HG03442 (cell line): Measurements from ENCODE around the gene CAPS2.
"Not testable (repeated sequence)": the region's sequence is repeated elsewhere in the genome, so short reads cannot be mapped to it uniquely, and the experiment has no call there.

Experiments
- ATAC-seq: cut with Tn5 transposase; IDR thresholded peaks from one replicate; pipeline ENCODE4 v1.9.1; 2021; ENCODE audit warnings: mild to moderate bottlenecking, moderate library complexity; ENCODE audit not compliant: unreplicated experiment

Gene CAPS2

DNA sequence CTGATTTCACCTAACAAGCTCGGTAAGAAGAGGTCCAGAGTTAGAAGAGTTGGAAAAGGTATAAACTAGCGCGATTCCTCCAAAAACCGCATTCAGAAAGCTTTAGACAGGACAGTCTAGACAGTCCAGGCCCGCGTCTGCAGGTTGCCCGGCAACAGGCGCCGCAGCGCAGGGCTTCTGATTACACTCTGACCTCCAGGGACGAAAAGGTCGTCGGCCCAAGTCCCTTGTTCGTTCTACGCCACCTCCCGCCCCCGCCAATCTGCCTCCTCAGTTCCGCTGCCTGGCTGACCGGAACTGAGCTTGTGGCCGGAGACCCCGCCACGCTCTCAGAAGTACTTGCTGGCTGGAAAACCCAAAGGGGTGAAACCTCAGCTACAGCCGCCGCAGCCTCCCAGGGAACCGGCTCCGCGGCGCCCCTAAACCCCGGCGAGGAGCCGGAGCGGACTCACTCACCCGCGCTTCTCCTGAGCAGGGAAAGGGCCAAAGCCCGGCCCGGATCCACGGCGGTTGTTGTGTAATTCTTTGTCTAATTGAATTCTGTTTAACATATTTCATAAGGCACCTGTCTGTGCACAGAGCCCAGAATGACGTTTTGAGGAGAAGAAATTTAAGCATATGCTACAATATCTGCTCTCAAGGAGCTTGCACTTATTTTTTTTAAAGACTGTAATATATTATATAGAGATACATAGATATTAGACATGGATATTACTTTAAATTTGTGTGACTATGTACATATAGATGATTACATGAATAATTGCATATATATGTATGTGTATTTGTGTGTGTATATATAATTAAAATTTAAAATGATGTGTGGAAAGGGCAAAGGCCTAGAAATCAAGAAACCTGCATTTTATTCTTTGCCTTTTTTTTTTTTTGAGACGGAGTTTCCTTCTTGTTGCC lies at the start of gene CAPS2:
Gene CAPS2, minus strand, starts transcription at position 407 of the 909 bp plus-strand sequence. CDS start 3,826 bp downstream, outside the sequence.
- peak; percentile 83 for ATAC-seq

DNA sequence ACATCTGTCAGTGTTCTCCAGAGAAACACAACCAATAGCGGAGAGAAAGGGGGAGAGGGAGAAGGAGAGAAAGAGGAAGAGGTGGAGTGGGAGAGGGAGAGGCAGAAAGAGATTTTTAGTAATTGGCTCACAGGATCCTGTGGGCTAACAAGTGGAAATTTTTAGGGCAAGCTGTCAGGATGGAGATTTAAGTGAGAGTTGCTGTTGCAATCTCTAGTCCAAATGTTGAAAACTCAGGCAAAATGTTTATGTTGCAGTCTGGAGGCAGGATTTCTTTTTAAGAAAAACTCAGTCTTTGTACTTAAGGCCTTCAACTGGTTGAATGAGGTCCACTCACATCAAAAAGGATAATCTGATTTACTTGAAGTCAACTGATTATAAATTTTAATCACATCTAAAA lies 48.2 kb upstream of the CAPS2 start:
- ATAC-seq, result no peak

DNA sequence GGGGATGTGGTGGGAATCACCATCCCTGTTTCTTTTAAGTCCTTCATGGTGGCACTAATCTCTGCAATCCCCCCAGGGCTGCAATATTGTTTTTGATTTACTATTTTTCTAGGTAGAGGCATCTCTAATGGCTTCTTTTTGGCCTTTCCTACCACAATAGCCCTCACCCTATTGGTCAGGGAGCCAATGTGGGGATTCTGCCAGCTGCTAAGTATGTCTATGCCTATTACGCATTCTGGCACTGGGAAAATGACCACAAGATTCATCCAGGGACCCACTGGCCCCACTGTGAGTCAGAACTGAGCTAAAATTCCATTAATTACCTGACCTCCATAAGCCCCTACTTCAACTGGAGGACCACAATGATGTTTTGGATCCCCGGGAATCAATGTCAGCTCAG lies 44.8 kb upstream of the CAPS2 start:
- ATAC-seq, result no peak

DNA sequence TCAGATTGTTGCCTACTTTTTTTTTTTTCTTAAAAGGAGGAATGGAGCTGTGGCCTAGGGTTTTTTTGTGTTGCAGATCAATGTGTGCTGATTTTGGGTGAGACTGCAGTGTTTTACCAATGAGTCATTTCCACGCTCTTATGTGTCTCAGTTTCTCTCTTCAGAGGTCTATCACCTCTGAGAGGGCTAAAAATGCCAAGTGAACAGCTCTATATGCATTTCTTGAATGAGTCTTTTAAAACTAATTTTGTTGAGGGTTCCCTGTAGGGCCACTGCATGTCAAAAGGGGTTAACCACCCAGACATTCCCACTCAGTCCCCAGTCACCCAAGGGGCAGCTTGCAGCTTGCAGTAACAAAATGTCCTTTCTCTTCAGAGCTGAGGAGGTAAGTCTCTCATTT lies 36.5 kb upstream of the CAPS2 start:
- ATAC-seq, result peak; percentile 80

DNA sequence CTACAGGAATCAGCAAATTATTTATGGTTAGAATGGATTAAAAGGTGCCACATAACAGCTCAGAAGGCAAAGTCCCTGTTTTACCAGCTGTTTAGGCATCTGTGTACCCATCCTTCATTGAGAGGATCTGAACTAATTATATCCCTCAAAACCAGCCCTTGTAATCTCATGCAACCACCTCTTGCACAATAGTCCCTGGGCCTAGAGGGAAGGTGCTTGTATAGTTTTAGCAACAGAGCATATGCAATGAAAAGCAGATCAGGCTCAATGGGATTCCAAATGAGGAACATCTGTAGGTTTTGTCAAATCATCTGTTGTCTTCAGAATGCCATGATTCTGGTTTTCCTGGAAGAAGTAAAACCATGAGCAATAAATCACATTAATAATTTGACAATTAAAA lies 34.8 kb upstream of the CAPS2 start:
- no peak for ATAC-seq

DNA sequence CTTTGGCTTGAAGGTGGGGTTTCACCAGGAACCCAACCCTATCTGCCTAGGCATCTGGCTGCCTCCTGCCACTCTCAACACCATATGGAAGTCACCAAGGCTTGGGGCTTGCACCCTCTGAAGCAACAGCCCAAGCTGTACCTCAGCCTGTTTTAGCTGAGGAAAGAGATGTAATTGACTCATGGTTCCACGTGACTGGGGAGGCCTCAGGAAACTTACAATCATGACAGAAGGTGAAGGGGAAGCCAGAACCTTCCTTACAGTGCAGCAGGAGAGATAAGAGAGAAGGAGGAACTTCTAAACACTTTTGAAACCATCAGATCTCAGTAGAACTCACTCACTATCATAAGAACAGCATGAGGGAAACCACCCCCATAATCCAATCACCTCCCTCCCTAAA lies 31.3 kb upstream of the CAPS2 start:
- ATAC-seq, result no peak

DNA sequence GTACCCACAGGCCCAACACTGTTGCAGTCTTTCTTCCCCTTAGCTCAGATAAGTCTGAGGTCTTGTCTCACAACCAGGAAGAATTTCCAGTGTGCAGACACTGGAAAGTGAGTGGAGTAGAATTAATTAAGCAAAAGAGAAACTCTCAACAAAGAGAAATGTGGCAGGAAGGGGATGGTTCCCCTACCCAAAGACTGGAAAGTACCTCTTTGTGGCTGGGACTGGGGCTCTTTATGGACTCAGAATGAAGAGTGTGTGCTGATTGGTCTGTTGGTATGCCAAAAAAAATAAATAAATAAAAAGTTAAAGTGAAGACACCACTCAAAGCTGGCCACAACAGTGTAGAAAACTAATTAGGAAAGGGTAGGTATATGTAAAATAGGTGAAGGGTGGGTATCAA lies 30.8 kb upstream of the CAPS2 start:
- ATAC-seq, result no peak

DNA sequence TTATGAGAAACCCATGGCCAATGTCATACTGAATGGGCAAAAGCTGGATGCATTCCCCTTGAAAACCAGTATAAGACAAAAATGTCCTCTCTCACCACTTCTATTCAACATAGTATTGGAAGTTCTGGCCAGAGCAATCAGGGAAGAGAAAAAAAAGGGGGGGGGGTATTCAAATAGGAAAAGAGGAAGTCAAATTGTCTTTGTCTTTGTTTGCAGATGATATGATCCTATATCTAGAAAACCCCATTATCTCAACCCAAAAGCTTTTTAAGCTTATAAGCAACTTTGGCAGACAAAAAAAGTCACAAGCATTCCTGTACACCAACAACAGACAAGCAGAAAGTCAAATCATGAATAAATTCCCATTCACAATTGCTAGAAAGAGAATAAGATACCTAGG lies 23.9 kb upstream of the CAPS2 start:
- ATAC-seq, result no peak

DNA sequence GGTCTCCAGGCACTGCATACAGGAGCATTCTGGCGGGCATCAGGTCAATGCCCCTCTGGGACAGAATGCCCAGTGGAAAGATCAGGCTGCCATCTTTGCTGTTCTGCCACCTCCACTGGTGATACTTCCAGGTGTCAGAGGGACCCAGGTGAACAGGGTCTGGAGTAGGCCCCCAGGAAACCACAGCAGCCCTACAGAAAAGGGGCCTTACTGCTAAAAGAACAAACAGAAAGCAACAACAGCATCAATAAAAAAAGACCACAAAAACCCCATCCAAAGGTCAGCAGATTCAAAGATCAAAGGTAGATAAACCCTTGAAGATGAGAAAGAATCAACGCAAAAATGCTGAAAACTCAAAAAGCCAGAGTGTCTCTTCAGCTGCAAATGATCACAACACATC lies 20.3 kb upstream of the CAPS2 start:
- ATAC-seq, result no peak

DNA sequence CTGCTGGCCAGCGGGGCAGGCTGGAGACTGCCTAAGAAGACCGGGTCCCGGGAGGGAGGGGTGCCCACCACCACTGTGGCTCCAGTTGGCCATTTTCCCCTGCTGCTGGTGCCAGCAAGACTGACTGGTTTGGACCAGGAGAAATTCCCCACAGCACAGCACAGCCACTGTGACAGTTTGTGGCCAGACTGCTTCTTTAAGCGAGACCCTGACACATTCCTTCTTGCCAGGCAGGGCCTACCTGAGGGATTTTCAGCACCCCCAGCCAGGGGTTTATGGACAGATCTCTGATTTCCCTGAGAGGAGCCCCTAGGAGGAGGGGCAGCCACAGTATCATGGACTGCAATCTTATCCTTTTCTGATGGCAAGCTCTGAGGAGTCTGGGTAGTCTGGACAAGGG lies 19.8 kb upstream of the CAPS2 start:
- ATAC-seq, result no peak

DNA sequence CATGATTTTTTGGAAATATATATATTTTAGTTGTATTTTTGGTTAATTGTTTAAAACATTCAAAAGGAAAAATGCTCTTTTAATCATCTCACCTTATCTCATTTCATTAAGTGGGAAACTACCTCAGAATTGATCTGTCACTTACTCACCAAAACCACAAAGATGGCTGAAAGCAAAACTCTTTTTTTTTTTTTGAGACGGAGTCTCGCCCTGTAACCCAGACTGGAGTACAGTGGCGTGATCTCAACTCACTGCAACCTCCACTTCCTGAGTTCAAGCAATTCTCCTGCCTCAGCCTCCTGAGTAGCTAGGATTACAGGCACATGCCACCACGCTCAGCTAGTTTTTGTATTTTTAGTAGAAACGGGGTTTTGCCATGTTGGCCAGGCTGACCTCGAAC lies 16.1 kb upstream of the CAPS2 start:
- ATAC-seq, result not testable (repeated sequence)

DNA sequence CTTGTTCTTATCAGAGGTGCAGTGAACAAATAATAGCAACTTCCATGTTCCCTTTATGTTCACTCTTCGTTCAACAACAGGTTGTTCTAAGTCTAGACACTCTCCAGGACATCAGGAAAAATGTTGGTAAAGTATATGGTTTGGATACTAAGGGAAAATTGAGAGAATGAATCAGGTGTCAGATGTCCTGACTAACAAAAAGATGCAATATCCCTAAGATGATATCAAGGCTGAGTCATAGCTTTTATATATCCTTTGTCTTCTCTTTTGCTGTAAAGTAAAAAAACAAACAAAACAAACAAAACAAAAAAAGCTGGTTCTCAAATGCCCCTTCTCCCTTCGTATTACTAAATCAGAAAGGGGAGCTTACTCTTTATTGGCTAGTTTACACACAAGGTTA lies 15.4 kb upstream of the CAPS2 start:
- no peak for ATAC-seq

DNA sequence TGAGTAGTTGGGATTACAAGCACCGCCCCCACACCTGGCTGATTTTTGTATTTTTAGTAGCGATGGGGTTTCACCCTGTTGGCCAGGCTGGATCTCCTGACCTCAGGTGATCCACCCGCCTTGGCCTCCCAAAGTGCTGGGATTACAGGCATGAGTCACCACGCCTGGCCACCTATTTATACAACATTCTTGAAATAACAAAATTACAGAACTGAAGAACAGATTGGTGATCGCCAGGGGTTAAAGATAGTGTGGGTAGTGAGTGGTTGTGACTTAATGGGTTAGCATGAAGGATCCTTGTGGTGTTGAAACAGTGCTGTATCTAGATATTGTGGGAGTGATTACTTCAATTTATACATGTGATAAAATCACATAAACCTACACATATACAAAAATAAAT lies 11.7 kb upstream of the CAPS2 start:
- no peak for ATAC-seq

DNA sequence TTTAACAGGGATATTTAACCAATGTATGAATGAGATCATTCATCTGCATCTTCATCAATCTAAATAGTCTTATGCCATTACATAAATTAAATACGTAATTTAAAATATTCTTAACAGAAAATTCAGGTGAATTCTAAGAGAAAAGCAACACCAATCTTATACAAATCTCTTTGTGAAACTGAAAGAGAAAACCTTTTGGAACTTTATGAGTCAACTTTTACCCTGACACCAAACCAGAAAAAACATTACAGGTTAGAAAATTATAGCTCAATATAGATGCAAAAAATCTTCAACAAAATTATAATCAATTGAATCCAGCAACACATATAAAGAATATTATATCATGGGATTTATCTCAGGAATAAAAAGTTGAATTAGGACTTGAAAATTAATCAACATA lies 7.8 kb upstream of the CAPS2 start:
- ATAC-seq, result peak; percentile 41

DNA sequence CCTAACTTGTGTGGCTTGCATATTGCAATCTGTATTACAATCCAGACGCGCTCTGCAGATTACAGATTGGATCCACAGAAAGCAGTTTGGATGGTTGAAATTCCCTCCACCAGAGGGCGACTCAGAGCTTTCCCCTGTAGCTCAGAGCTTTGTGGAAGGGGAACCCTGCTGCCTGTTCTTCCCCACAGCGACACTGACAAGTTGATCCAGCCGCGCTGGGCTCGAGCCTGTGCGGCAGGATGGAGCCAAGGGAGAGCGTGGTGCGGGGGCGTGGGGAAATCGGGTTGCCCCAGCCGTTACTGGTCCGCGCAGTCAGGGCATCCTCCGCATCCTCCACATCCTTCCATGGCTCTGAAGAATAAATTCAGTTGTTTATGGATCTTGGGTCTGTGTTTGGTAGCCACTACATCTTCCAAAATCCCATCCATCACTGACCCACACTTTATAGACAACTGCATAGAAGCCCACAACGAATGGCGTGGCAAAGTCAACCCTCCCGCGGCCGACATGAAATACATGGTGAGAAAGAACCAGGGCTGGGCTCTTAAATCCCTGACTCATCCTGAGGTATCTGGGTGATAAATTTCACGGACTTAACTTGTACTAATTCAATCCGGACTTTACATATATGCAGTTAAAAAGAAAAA lies 4.4 kb upstream of the CAPS2 start, which contains the start of gene GLIPR1L1:
Gene GLIPR1L1, plus strand, starts transcription at position 287 of the 647 bp plus-strand sequence. Its CDS starts 59 bp downstream, at position 346.
- ATAC-seq, result peak; percentile 48

DNA sequence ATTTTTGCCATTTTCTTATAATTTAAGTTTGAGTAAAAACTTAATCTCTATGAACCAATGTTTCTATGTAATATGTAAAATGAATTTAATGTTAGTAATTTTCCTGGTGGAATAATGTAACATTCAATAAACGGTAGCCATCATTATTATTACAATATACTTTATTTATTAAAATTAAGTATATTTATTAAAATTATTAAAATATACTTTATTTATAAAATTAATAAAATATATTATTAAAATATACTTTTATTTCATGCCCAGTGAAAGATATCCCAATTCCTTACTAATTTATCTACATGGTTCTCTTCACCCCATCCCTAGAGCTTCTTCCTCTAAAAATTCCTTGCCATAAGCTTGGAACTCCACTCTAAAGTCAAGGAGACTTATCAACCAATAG lies 2.5 kb downstream of the CAPS2 start:
- ATAC-seq, result no peak

DNA sequence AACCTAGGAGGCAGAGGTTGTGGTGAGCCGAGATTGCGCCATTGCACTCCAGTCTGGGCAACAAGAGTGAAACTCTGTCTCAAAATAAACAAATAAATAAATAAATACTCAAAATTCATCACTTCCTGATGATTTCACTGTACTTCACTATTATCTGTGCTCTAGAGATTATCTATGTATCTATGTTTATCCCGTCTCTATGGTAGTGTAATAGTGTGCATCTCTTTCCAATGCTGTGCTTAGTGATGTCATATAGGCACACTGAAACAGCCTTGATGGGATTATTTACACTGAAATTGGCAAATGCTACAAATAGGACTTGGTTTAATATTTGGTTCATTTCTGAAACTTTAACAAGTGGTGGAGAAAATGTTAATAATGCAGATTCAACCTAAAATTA lies 6.5 kb downstream of the CAPS2 start:
- ATAC-seq, result no peak

DNA sequence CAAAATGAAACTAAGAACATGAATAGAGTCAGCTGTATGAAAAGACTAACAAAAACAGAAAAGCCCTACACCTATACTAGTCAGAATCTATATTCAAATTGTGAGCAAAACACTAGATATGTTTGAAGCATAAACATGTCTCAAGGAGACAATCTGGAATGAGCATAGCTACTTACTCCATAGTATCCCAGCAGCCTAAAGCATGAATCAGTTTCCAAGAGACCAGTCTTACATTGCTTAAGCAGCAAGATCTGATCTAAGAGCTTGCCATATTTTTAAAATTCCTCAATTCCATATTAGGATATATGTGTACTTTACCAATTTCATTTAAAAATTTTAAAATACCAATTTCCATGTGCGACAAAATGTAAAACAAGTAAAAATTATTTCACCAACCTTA lies 7.7 kb downstream of the CAPS2 start:
- no peak for ATAC-seq

DNA sequence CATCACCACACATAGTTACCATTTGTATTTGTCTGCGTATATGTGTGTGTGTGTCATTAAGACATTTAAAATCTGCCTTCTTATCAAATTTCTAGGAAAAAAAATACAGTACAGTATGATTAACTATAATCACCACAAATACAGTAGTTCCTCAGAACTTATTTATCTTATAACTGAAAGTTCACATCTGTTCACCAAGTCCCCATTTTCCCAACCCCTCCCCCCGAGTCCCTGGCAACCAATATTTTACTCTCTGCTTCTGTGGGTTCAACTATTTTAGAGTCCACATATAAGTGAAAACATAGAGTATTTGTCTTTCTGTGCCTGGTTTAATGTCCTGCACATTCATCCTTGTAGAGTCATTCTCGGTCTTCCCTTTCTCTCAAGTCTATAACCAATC lies 12.3 kb downstream of the CAPS2 start:
- no peak for ATAC-seq

DNA sequence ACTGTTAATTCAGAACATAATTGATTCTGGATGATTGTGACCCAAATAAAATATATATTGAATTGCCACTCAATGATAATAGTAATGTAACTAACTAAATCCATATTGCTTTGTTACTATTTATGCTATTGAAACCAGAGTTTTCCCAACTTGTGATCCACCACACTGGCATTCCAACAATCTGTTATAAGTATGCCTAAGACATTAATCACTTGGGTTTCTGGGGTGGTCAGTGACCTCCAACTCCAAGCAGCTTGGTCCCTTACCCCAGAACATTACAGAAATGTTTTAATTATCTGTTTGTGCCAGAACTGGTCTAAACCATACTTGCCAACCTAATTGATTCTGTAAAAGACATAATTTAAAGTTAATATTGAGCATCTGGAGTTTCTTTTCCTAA lies 14.6 kb downstream of the CAPS2 start:
- no peak for ATAC-seq

DNA sequence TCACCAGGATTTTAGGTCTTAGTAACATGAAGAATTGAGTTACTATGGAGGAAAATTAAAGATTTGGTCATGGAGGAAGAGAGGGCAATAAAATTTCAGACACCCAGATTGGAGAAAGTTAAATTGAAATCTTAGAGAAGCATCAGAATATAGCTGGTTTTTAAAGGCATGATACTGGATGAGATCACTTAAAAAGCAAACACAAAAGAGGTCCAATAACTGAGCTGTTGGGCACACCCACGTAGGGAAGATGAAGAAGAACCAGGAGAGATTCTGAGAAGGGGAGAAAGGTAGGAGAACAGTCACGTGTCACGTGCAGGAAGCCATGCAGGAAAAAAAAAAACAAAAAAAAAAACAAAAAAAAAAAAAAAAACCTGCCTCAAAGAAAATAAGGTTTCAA lies 18.8 kb downstream of the CAPS2 start:
- no peak for ATAC-seq

DNA sequence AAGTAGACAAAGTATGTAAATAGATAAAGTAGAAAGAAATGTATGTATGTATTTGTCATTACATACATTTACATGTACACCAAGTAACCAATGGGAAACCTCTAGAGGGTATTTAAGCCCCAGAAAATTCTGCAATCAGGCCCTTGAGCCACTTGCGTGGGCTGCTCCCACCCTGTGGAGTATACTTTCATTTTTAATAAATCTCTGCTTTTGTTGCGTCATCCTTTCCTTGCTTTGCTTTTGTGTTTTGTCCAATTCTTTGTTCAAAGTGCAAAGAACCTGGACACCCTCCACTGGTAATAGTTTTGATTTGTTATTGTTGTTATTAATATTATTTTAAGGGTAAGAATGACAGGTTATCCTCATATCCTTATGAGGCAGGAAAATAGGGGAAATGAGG lies 21.8 kb downstream of the CAPS2 start:
- no peak for ATAC-seq
